OCI-LY1 (cell line): ENCODE results near the gene NELL2.

Source experiments
- H2AFZ ChIP-seq: fragments of 200-600 bp; sonication (generic), shearing (Covaris generic); 2 replicates; pipeline ENCODE4 v1.6.0; 2014; ENCODE audit warnings: antibody characterized with exemption, mild to moderate bottlenecking, low read length
- H3F3A ChIP-seq: fragments of 200-600 bp; sonication (generic), shearing (Covaris generic); 2 replicates; pipeline ENCODE4 v1.6.0; 2014; ENCODE audit warnings: mild to moderate bottlenecking, antibody characterized with exemption, low read length, moderate library complexity; ENCODE audit not compliant: insufficient read depth
- H3K27ac ChIP-seq: fragments of 200-600 bp; sonication (generic); 2 replicates; pipeline ENCODE4 v1.5.1; 2014; ENCODE audit warnings: low read length, mixed run types, mild to moderate bottlenecking, low read depth; ENCODE audit not compliant: poor library complexity, severe bottlenecking
- H3K27me3 ChIP-seq: fragments of 200-600 bp; sonication (generic); 2 replicates; pipeline ENCODE4 v1.6.0; 2014; ENCODE audit warnings: antibody characterized with exemption, mild to moderate bottlenecking, low read length, moderate library complexity; ENCODE audit not compliant: insufficient read depth
- H3K36me3 ChIP-seq: fragments of 200-600 bp; sonication (generic); 2 replicates; pipeline ENCODE4 v1.6.1; 2014; ENCODE audit warnings: mild to moderate bottlenecking, antibody characterized with exemption, low read length, moderate library complexity, mixed read lengths; ENCODE audit not compliant: insufficient read depth
- H3K4me1 ChIP-seq: fragments of 200-600 bp; sonication (generic); 2 replicates; pipeline ENCODE4 v1.5.1; 2014; ENCODE audit warnings: mild to moderate bottlenecking, low read length, moderate library complexity; ENCODE audit not compliant: insufficient read depth, severe bottlenecking
- H3K4me2 ChIP-seq: fragments of 200-600 bp; sonication (generic), shearing (Covaris generic); 2 replicates; pipeline ENCODE4 v1.6.1; 2014; ENCODE audit warnings: low read length
- H3K4me3 ChIP-seq: fragments of 200-600 bp; sonication (generic); 2 replicates; pipeline ENCODE4 v1.5.1; 2014; ENCODE audit warnings: low read length, low read depth, mild to moderate bottlenecking, mixed read lengths; ENCODE audit not compliant: poor library complexity, severe bottlenecking
- H3K79me2 ChIP-seq: fragments of 200-600 bp; shearing (Covaris generic); 2 replicates; pipeline ENCODE4 v1.6.1; 2016; ENCODE audit warnings: mixed run types, low read length, mixed read lengths; ENCODE audit not compliant: insufficient read depth
- H3K9ac ChIP-seq: fragments of 200-600 bp; sonication (generic), shearing (Covaris generic); 2 replicates; pipeline ENCODE4 v1.6.1; 2014; ENCODE audit warnings: mild to moderate bottlenecking, low read length, mixed read lengths
- H3K9me2 ChIP-seq: fragments of 200-600 bp; sonication (generic), shearing (Covaris generic); 2 replicates; pipeline ENCODE4 v1.6.1; 2014; ENCODE audit warnings: low read depth, mild to moderate bottlenecking, low read length, mixed read lengths
- H3K9me3 ChIP-seq: fragments of 200-600 bp; shearing (Covaris generic); 2 replicates; pipeline ENCODE4 v1.6.1; 2014; ENCODE audit warnings: low read length, mixed read lengths
- H4K20me1 ChIP-seq: fragments of 200-600 bp; sonication (generic), shearing (Covaris generic); 2 replicates; pipeline ENCODE4 v1.6.0; 2016; ENCODE audit warnings: mild to moderate bottlenecking, low read length; ENCODE audit not compliant: insufficient read depth
- EZH2 ChIP-seq: fragments of 200-600 bp; sonication (generic), shearing (Covaris generic); IDR thresholded peaks from 2 replicates; pipeline ENCODE4 v1.8.0; 2017; ENCODE audit warnings: borderline replicate concordance, mixed run types, mild to moderate bottlenecking, antibody characterized with exemption, low read length, moderate library complexity, mixed read lengths
- TF ChIP-seq, protein P1 (sequence below): fragments of 200-600 bp; sonication (generic), shearing (Covaris generic); IDR thresholded peaks from 2 replicates; pipeline ENCODE4 v1.5.1; 2017; ENCODE audit warnings: mild to moderate bottlenecking, antibody characterized with exemption, low read length, moderate library complexity, mixed read lengths

The NELL2 gene

DNA sequence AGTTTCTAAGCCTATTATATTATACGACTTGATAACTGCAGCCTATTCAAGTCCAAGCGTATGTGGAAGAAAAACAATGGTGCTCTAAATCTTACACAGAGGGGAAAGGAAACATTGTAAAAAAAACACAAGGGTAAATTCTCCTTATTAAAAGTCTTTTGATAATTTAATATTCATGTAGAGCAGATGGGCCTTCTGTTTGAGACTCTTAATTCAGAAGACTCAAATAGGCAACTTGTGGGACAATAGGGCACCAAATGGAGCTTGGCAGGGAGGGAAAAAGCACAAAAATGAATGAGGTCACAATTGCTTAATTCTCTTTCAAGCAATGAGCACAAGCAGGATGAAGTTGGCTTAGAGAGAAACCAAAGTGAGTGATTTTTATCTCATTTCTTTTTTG is 159.4 kb downstream of the NELL2 start:
- TF ChIP-seq, protein P1, sequence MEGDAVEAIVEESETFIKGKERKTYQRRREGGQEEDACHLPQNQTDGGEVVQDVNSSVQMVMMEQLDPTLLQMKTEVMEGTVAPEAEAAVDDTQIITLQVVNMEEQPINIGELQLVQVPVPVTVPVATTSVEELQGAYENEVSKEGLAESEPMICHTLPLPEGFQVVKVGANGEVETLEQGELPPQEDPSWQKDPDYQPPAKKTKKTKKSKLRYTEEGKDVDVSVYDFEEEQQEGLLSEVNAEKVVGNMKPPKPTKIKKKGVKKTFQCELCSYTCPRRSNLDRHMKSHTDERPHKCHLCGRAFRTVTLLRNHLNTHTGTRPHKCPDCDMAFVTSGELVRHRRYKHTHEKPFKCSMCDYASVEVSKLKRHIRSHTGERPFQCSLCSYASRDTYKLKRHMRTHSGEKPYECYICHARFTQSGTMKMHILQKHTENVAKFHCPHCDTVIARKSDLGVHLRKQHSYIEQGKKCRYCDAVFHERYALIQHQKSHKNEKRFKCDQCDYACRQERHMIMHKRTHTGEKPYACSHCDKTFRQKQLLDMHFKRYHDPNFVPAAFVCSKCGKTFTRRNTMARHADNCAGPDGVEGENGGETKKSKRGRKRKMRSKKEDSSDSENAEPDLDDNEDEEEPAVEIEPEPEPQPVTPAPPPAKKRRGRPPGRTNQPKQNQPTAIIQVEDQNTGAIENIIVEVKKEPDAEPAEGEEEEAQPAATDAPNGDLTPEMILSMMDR: no peak
- no peak for TF ChIP-seq EZH2
- H3K36me3 ChIP-seq: no peaks in the 10 kb centered on the region
- no peaks in the 10 kb centered on the region for H3F3A ChIP-seq
- H3K4me1 ChIP-seq: peaks cover 30% of the 10 kb centered on the region
- no peak overlapping the region for H3K9ac ChIP-seq
- H3K27me3 ChIP-seq: no peaks in the 10 kb centered on the region
- H3K27ac ChIP-seq: no peak overlapping the region
- no peak overlapping the region for H3K4me3 ChIP-seq
- 0 out of 2 replicates have a peak, but pooled peaks cover 2% of the 10 kb centered on the region for H3K9me3 ChIP-seq
- no peak overlapping the region for H2AFZ ChIP-seq
- no peak overlapping the region for H3K4me2 ChIP-seq
- no peaks in the 10 kb centered on the region for H3K9me2 ChIP-seq
- no peaks in the 10 kb centered on the region for H4K20me1 ChIP-seq
- no peaks in the 10 kb centered on the region for H3K79me2 ChIP-seq

DNA sequence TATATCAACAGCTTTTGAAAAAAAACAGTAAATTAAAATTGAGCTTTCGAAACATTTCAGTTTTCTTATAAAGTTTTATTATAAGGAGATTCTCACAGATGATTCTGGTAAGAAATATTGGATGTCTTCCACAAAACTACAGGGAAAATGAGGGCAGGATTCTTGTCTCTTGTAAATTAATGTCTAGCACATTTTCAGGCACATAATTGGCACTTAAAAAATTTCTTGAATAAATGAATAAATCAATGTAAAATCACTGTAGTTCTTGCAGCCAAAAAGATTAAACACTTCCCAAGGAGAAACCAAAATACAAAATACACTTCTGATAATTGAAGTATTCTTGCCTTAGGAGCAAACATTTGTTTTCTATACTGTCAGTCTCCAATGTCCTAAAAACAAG is 164.4 kb downstream of the NELL2 start:
- Histone ChIP-seq H3K36me3 (peaks cover 13% of the 10 kb centered on the region; the same call in 1 of the 2 replicates), H4K20me1 (no peaks in the 10 kb centered on the region), H3K79me2 (no peaks in the 10 kb centered on the region), H3K27ac (no peak overlapping the region), H3K27me3 (no peaks in the 10 kb centered on the region), H3K9me3 (no peaks in the 10 kb centered on the region), H3K4me1 (peaks cover 2% of the 10 kb centered on the region), H3K9ac (no peak overlapping the region), H2AFZ (no peak overlapping the region), H3K4me3 (no peak overlapping the region), H3K4me2 (no peak overlapping the region), H3K9me2 (no peaks in the 10 kb centered on the region), H3F3A (no peaks in the 10 kb centered on the region)
- TF ChIP-seq, protein P1: no peak
- no peak for TF ChIP-seq EZH2

DNA sequence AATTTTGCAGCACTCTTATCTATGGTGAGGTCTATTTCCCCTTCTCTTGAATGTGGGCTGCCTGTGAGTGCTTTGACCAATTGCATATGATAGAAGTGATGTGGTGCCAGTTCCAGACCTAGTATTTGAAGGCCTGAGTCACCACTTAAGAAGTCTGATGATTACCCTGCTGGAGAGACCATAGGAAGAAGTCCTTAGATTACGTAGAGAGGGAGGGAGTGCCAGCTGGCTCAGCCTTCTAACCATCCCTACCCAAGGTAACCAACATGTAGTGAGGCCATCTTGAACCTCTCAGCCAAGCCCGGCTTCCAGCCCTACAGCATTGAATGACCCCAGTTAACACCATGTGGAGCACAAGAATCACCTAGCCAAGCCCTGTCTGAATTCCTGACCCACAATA is 166.9 kb downstream of the NELL2 start:
- Histone ChIP-seq H3F3A (no peaks in the 10 kb centered on the region), H4K20me1 (no peaks in the 10 kb centered on the region), H3K36me3 (peaks cover 13% of the 10 kb centered on the region; the same call in 1 of the 2 replicates), H3K9me3 (no peaks in the 10 kb centered on the region), H3K9me2 (no peaks in the 10 kb centered on the region), H3K4me1 (peaks cover 2% of the 10 kb centered on the region), H3K9ac (no peak overlapping the region), H3K4me2 (no peak overlapping the region), H3K27me3 (no peaks in the 10 kb centered on the region), H3K79me2 (no peaks in the 10 kb centered on the region), H2AFZ (no peak overlapping the region), H3K4me3 (no peak overlapping the region), H3K27ac (no peak overlapping the region)
- TF ChIP-seq, protein P1: no peak
- TF ChIP-seq EZH2: no peak
